Hepatocyte (in vitro differentiated cells): ENCODE data around the gene MTMR8. TPM values are rescaled to one million over a fixed set of nuclear protein-coding genes. Genes with fewer than 3 reads are reported as not detected.
"Not testable (repeated sequence)": the region's sequence is repeated elsewhere in the genome, so short reads cannot be mapped to it uniquely, and the experiment has no call there.

ENCODE experiments used
- DNase-seq: peaks from one replicate; pipeline ENCODE4 v3.0.0-alpha.2; 2016; ENCODE audit warnings: low spot score
- H2AFZ ChIP-seq: fragments of 200-600 bp; sonication (generic); 2 replicates; pipeline ENCODE4 v1.6.0; 2016; ENCODE audit warnings: antibody characterized with exemption, mild to moderate bottlenecking
- H3K27ac ChIP-seq: fragments of 200-600 bp; sonication (generic); 2 replicates; pipeline ENCODE4 v1.5.1; 2016; ENCODE audit warnings: mild to moderate bottlenecking
- H3K27me3 ChIP-seq: fragments of 200-600 bp; sonication (generic); 2 replicates; pipeline ENCODE4 v1.6.1; 2016
- H3K36me3 ChIP-seq: fragments of 200-600 bp; sonication (generic); replicated peaks from 2 replicates; pipeline ENCODE4 v1.5.1; 2016; ENCODE audit warnings: low read depth; ENCODE audit not compliant: insufficient read depth
- H3K4me1 ChIP-seq: fragments of 200-600 bp; sonication (generic); 2 replicates; pipeline ENCODE4 v1.5.1; 2016; ENCODE audit warnings: mild to moderate bottlenecking, moderate library complexity; ENCODE audit not compliant: insufficient read depth
- H3K4me2 ChIP-seq: fragments of 200-600 bp; sonication (generic); 2 replicates; pipeline ENCODE4 v1.6.0; 2016
- H3K4me3 ChIP-seq: fragments of 200-600 bp; sonication (generic); 2 replicates; pipeline ENCODE4 v1.5.1; 2016; ENCODE audit warnings: mild to moderate bottlenecking
- H3K79me2 ChIP-seq: fragments of 200-600 bp; sonication (generic); 2 replicates; pipeline ENCODE4 v1.6.0; 2017; ENCODE audit warnings: mild to moderate bottlenecking
- H3K9me2 ChIP-seq: fragments of 200-600 bp; sonication (generic); replicated peaks from 2 replicates; pipeline ENCODE4 v1.6.0; 2017; ENCODE audit warnings: mild to moderate bottlenecking; ENCODE audit not compliant: insufficient read depth
- H3K9me3 ChIP-seq: fragments of 200-600 bp; sonication (generic); 2 replicates; pipeline ENCODE4 v1.5.1; 2016; ENCODE audit warnings: low read depth, mild to moderate bottlenecking
- H4K20me1 ChIP-seq: fragments of 200-600 bp; sonication (generic); 2 replicates; pipeline ENCODE4 v1.6.0; 2016; ENCODE audit warnings: mild to moderate bottlenecking; ENCODE audit not compliant: insufficient read depth, poor library complexity, severe bottlenecking
- CTCF ChIP-seq: fragments of 200-600 bp; sonication (generic); IDR thresholded peaks from 2 replicates; pipeline ENCODE4 v1.5.1; 2016; ENCODE audit warnings: antibody characterized with exemption, mild to moderate bottlenecking; ENCODE audit not compliant: poor library complexity
- EZH2 ChIP-seq: fragments of 200-600 bp; sonication (generic); IDR thresholded peaks from 2 replicates; pipeline ENCODE4 v1.6.1; 2016; ENCODE audit warnings: antibody characterized with exemption, mild to moderate bottlenecking, borderline replicate concordance
- EZH2phosphoT487 ChIP-seq: fragments of 200-600 bp; sonication (generic); IDR thresholded peaks from one replicate; pipeline ENCODE4 v1.6.1; 2018; ENCODE audit warnings: antibody characterized with exemption, mild to moderate bottlenecking, low read depth, moderate library complexity; ENCODE audit not compliant: unreplicated experiment, severe bottlenecking
- WGBS: methylation state at CpG from one replicate; pipeline ENCODE4 v1.1.6; 2016; ENCODE audit warnings: low lambda C conversion rate; ENCODE audit errors: missing lambda C conversion rate; 5-methylcytosine and 5-hydroxymethylcytosine counted together
- polyA plus RNA-seq: library from polyadenylated mRNA; unstranded; fragments of >200 nt; fragmentation: Nextera tagmentation; extraction: Ambion mirVana; gene quantifications from 2 replicates; pipeline ENCODE4 v1.2.1, GENCODE V29; 2016
- total RNA-seq: library from RNA; depleted of rRNA; stranded (reverse); fragments of >200 nt; gene quantifications from 2 replicates; pipeline ENCODE4 v1.2.3, GENCODE V29; 2014

The MTMR8 gene
- total and polyA plus RNA-seq, 2 experiments from 2014 or later: 1.8 to 1.9 TPM

GRCh38 chrX:64398088-64398487 lies 2.8 kb upstream of the MTMR8 start:
- no peaks in the 10 kb centered on the region for H3K9me3 ChIP-seq
- no peaks in the 10 kb centered on the region for H3K27me3 ChIP-seq
- 62% methylated on average over 1 of the region's 1 CpG for WGBS
- H3K79me2 ChIP-seq: peaks cover 2% of the 10 kb centered on the region
- H3K4me3 ChIP-seq: no peak overlapping the region
- no peak for TF ChIP-seq EZH2
- no peaks in the 10 kb centered on the region for H3K36me3 ChIP-seq
- DNase-seq: no peak
- no peak overlapping the region for H3K27ac ChIP-seq
- H3K4me2 ChIP-seq: no peak overlapping the region
- H3K4me1 ChIP-seq: no peaks in the 10 kb centered on the region
- no peaks in the 10 kb centered on the region for H4K20me1 ChIP-seq
- no peak overlapping the region for H2AFZ ChIP-seq
- no peaks in the 10 kb centered on the region for H3K9me2 ChIP-seq

- Histone ChIP-seq H3K4me3 (no peak overlapping the region), H3K4me1 (no peaks in the 10 kb centered on the region), H3K9me2 (no peaks in the 10 kb centered on the region), H2AFZ (peak overlapping the region; percentile 84), H3K79me2 (peaks cover 8% of the 10 kb centered on the region), H3K27ac (no peak overlapping the region), H4K20me1 (no peaks in the 10 kb centered on the region), H3K4me2 (peak overlapping the region; percentile 74), H3K36me3 (no peaks in the 10 kb centered on the region), H3K27me3 (no peaks in the 10 kb centered on the region), H3K9me3 (no peaks in the 10 kb centered on the region)
- 36% methylated on average over 4 of the region's 4 CpGs for WGBS
- no peak for TF ChIP-seq EZH2phosphoT487
- TF ChIP-seq CTCF: no peak
- no peak for TF ChIP-seq EZH2
- DNase-seq: no peak
Observed at GRCh38 chrX:64395568-64395929, 297 bp upstream of the MTMR8 start.

- H3K4me3 ChIP-seq: no peak overlapping the region
- peak overlapping the region; percentile 42 for H3K27ac ChIP-seq
- no peaks in the 10 kb centered on the region for H3K4me1 ChIP-seq
- TF ChIP-seq EZH2: no peak
- TF ChIP-seq EZH2phosphoT487: no peak
- no peak for TF ChIP-seq CTCF
- H3K79me2 ChIP-seq: peaks cover 8% of the 10 kb centered on the region
- no peaks in the 10 kb centered on the region for H3K36me3 ChIP-seq
- H2AFZ ChIP-seq: peak overlapping the region; percentile 84
- no peaks in the 10 kb centered on the region for H3K9me3 ChIP-seq
- no peak for DNase-seq
- H4K20me1 ChIP-seq: no peaks in the 10 kb centered on the region
- H3K9me2 ChIP-seq: no peaks in the 10 kb centered on the region
- 45% methylated on average over 12 of the region's 12 CpGs for WGBS
- peak overlapping the region; percentile 74 for H3K4me2 ChIP-seq
- no peaks in the 10 kb centered on the region for H3K27me3 ChIP-seq
Observed at GRCh38 chrX:64394059-64394873, 986 bp downstream of the MTMR8 start.

GRCh38 chrX:64389489-64389888 lies 5.8 kb downstream of the MTMR8 start:
- Histone ChIP-seq H3K27me3 (no peaks in the 10 kb centered on the region), H3K9me2 (no peaks in the 10 kb centered on the region), H4K20me1 (no peaks in the 10 kb centered on the region), H3K9me3 (no peaks in the 10 kb centered on the region), H3K27ac (no peak overlapping the region), H2AFZ (no peak overlapping the region), H3K4me2 (no peak overlapping the region), H3K4me3 (no peak overlapping the region), H3K4me1 (no peaks in the 10 kb centered on the region), H3K36me3 (no peaks in the 10 kb centered on the region), H3K79me2 (peaks cover 8% of the 10 kb centered on the region)
- TF ChIP-seq CTCF: no peak
- TF ChIP-seq EZH2: no peak
- no peak for TF ChIP-seq EZH2phosphoT487
- no peak for DNase-seq

GRCh38 chrX:64380789-64381188 lies 14.5 kb downstream of the MTMR8 start:
- H3K27me3 ChIP-seq, H3K27ac ChIP-seq, DNase-seq, H3K9me3 ChIP-seq, H3K4me3 ChIP-seq, H3K79me2 ChIP-seq, H3K9me2 ChIP-seq, H3K4me2 ChIP-seq, H2AFZ ChIP-seq, H4K20me1 ChIP-seq, H3K4me1 ChIP-seq, H3K36me3 ChIP-seq: not testable (repeated sequence)
- 86% methylated on average over 4 of the region's 4 CpGs for WGBS
